ENCODE results near the gene MLANA. TPM values are rescaled to one million over a fixed set of nuclear protein-coding genes. Genes with fewer than 3 reads are reported as not detected.
"Not testable (repeated sequence)": the region's sequence is repeated elsewhere in the genome, so short reads cannot be mapped to it uniquely, and the experiment has no call there.

MLANA gene
- total RNA-seq, 1 donor: 0.10 TPM

GRCh38 chr9:5879419-5880181 is 11.1 kb upstream of the MLANA start:
- Histone ChIP-seq H3K27me3 (ENCODE audit: insufficient read depth, low read length) (no peaks in the 10 kb centered on the region), H3K4me1 (ENCODE audit: insufficient read depth, low read length) (peaks cover 5% of the 10 kb centered on the region), H3K4me3 (ENCODE audit: low read length) (no peak overlapping the region), H3K9me3 (ENCODE audit: low read depth, low read length) (no peaks in the 10 kb centered on the region)

- H3K4me1 ChIP-seq (ENCODE audit: insufficient read depth, low read length); H3K4me3 ChIP-seq (ENCODE audit: low read length); H3K9me3 ChIP-seq (ENCODE audit: low read depth, low read length); H3K27me3 ChIP-seq (ENCODE audit: insufficient read depth, low read length): not testable (repeated sequence)
Observed at GRCh38 chr9:5882244-5883012, 8.3 kb upstream of the MLANA start.

GRCh38 chr9:5884191-5884590 is 6.5 kb upstream of the MLANA start:
- H3K27me3 ChIP-seq (ENCODE audit: insufficient read depth, low read length): no peaks in the 10 kb centered on the region
- H3K4me1 ChIP-seq (ENCODE audit: insufficient read depth, low read length): peaks cover 4% of the 10 kb centered on the region
- H3K4me3 ChIP-seq (ENCODE audit: low read length): no peak overlapping the region
- no peaks in the 10 kb centered on the region for H3K9me3 ChIP-seq (ENCODE audit: low read depth, low read length)

GRCh38 chr9:5886114-5886939 is 4.4 kb upstream of the MLANA start:
- Histone ChIP-seq H3K9me3 (ENCODE audit: low read depth, low read length) (no peaks in the 10 kb centered on the region), H3K4me3 (ENCODE audit: low read length) (no peak overlapping the region), H3K27me3 (ENCODE audit: insufficient read depth, low read length) (no peaks in the 10 kb centered on the region), H3K4me1 (ENCODE audit: insufficient read depth, low read length) (peaks cover 4% of the 10 kb centered on the region)

GRCh38 chr9:5892456-5893133 is 1.9 kb downstream of the MLANA start:
- Histone ChIP-seq H3K4me1 (ENCODE audit: insufficient read depth, low read length) (no peaks in the 10 kb centered on the region), H3K27me3 (ENCODE audit: insufficient read depth, low read length) (no peaks in the 10 kb centered on the region), H3K4me3 (ENCODE audit: low read length) (no peak overlapping the region), H3K9me3 (ENCODE audit: low read depth, low read length) (no peaks in the 10 kb centered on the region)

- no peaks in the 10 kb centered on the region for H3K4me1 ChIP-seq (ENCODE audit: insufficient read depth, low read length)
- H3K27me3 ChIP-seq (ENCODE audit: insufficient read depth, low read length): no peaks in the 10 kb centered on the region
- H3K4me3 ChIP-seq (ENCODE audit: low read length): no peak overlapping the region
- H3K9me3 ChIP-seq (ENCODE audit: low read depth, low read length): no peaks in the 10 kb centered on the region
Observed at GRCh38 chr9:5893134-5893505, 2.4 kb downstream of the MLANA start.

- H3K27me3 ChIP-seq (ENCODE audit: insufficient read depth, low read length): no peaks in the 10 kb centered on the region
Observed at GRCh38 chr9:5893591-5894236, 3.0 kb downstream of the MLANA start.

GRCh38 chr9:5894237-5894959 is 3.7 kb downstream of the MLANA start:
- no peaks in the 10 kb centered on the region for H3K9me3 ChIP-seq (ENCODE audit: low read depth, low read length)

More at GRCh38 chr9:5893591-5894236, 3.0 kb downstream of the MLANA start:
- no peak overlapping the region for H3K4me3 ChIP-seq (ENCODE audit: low read length)
- H3K4me1 ChIP-seq (ENCODE audit: insufficient read depth, low read length): no peaks in the 10 kb centered on the region
- no peaks in the 10 kb centered on the region for H3K9me3 ChIP-seq (ENCODE audit: low read depth, low read length)

GRCh38 chr9:5895782-5896181 is 5.1 kb downstream of the MLANA start:
- H3K9me3 ChIP-seq (ENCODE audit: low read depth, low read length): no peaks in the 10 kb centered on the region
- no peak overlapping the region for H3K4me3 ChIP-seq (ENCODE audit: low read length)
- H3K4me1 ChIP-seq (ENCODE audit: insufficient read depth, low read length): no peaks in the 10 kb centered on the region
- no peaks in the 10 kb centered on the region for H3K27me3 ChIP-seq (ENCODE audit: insufficient read depth, low read length)

More at GRCh38 chr9:5894237-5894959, 3.7 kb downstream of the MLANA start:
- H3K4me3 ChIP-seq (ENCODE audit: low read length): no peak overlapping the region
- H3K27me3 ChIP-seq (ENCODE audit: insufficient read depth, low read length): no peaks in the 10 kb centered on the region
- no peaks in the 10 kb centered on the region for H3K4me1 ChIP-seq (ENCODE audit: insufficient read depth, low read length)

- Histone ChIP-seq H3K4me1 (ENCODE audit: insufficient read depth, low read length) (no peaks in the 10 kb centered on the region), H3K4me3 (ENCODE audit: low read length) (no peak overlapping the region), H3K27me3 (ENCODE audit: insufficient read depth, low read length) (no peaks in the 10 kb centered on the region), H3K9me3 (ENCODE audit: low read depth, low read length) (no peaks in the 10 kb centered on the region)
Observed at GRCh38 chr9:5896863-5897262, 6.2 kb downstream of the MLANA start.

GRCh38 chr9:5897851-5898250 is 7.2 kb downstream of the MLANA start:
- no peaks in the 10 kb centered on the region for H3K9me3 ChIP-seq (ENCODE audit: low read depth, low read length)
- H3K4me1 ChIP-seq (ENCODE audit: insufficient read depth, low read length): no peaks in the 10 kb centered on the region
- no peak overlapping the region for H3K4me3 ChIP-seq (ENCODE audit: low read length)
- no peaks in the 10 kb centered on the region for H3K27me3 ChIP-seq (ENCODE audit: insufficient read depth, low read length)

- Histone ChIP-seq H3K27me3 (ENCODE audit: insufficient read depth, low read length) (no peaks in the 10 kb centered on the region), H3K9me3 (ENCODE audit: low read depth, low read length) (no peaks in the 10 kb centered on the region), H3K4me3 (ENCODE audit: low read length) (no peak overlapping the region), H3K4me1 (ENCODE audit: insufficient read depth, low read length) (no peaks in the 10 kb centered on the region)
Observed at GRCh38 chr9:5899292-5899691, 8.6 kb downstream of the MLANA start.

- no peak overlapping the region for H3K4me3 ChIP-seq (ENCODE audit: low read length)
- H3K27me3 ChIP-seq (ENCODE audit: insufficient read depth, low read length): no peaks in the 10 kb centered on the region
- H3K9me3 ChIP-seq (ENCODE audit: low read depth, low read length): no peaks in the 10 kb centered on the region
- no peaks in the 10 kb centered on the region for H3K4me1 ChIP-seq (ENCODE audit: insufficient read depth, low read length)
Observed at GRCh38 chr9:5900622-5901021, 9.9 kb downstream of the MLANA start.

GRCh38 chr9:5902377-5902776 is 11.7 kb downstream of the MLANA start:
- Histone ChIP-seq H3K9me3 (ENCODE audit: low read depth, low read length) (no peaks in the 10 kb centered on the region), H3K4me1 (ENCODE audit: insufficient read depth, low read length) (no peaks in the 10 kb centered on the region), H3K4me3 (ENCODE audit: low read length) (no peak overlapping the region), H3K27me3 (ENCODE audit: insufficient read depth, low read length) (no peaks in the 10 kb centered on the region)
